Kidney (tissue), 14 donors: ENCODE measurements around the gene KIF3A. TPM values are rescaled to one million over a fixed set of nuclear protein-coding genes. Genes with fewer than 3 reads are reported as not detected.

Experiments used
- DNase-seq, 5 donors: peaks; one replicate each; pipeline ENCODE4 v3.0.0-alpha.2; 2013 to 2020
- FAIRE-seq: peaks from 2 replicates; lab custom pipeline; 2012; peaks lifted over from hg19 to GRCh38; lab: Jason Lieb, UNC
- H3K27ac ChIP-seq, 2 donors: one replicate each; pipeline ENCODE4 v1.7.0; 2013; ENCODE audit warnings: low read depth in 2 of 2, low read length in 2 of 2, inconsistent platforms in 1 of 2
- H3K27me3 ChIP-seq: one replicate; pipeline ENCODE4 v1.7.1; 2013; ENCODE audit warnings: low read length, inconsistent platforms; ENCODE audit not compliant: control insufficient read depth, insufficient read depth
- H3K36me3 ChIP-seq, 3 donors: one replicate each; pipeline versions ENCODE4 v1.7.0 to v1.7.1; 2013; ENCODE audit warnings: low read length in 3 of 3, control low read depth in 1 of 3, inconsistent platforms in 1 of 3; ENCODE audit not compliant: insufficient read depth in 3 of 3, control insufficient read depth in 2 of 3
- H3K4me1 ChIP-seq, 3 donors: one replicate each; pipeline versions ENCODE4 v1.7.0 to v1.7.1; 2013; ENCODE audit warnings: low read length in 3 of 3, inconsistent platforms in 1 of 3, low read depth in 1 of 3; ENCODE audit not compliant: control insufficient read depth in 2 of 3, insufficient read depth in 2 of 3
- H3K4me3 ChIP-seq, 3 donors: one replicate each; pipeline versions ENCODE4 v1.7.0 to v1.8.1; 2013; ENCODE audit warnings: low read length in 3 of 3, control low read depth in 1 of 3, inconsistent platforms in 1 of 3
- H3K9ac ChIP-seq, 3 donors: one replicate each; pipeline versions ENCODE4 v1.7.0 to v1.7.1; 2013; ENCODE audit warnings: low read length in 3 of 3, control low read depth in 1 of 3, inconsistent platforms in 1 of 3
- H3K9me3 ChIP-seq, 3 donors: one replicate each; pipeline versions ENCODE4 v1.7.0 to v1.7.1; 2013; ENCODE audit warnings: low read length in 3 of 3, control low read depth in 1 of 3, inconsistent platforms in 1 of 3; ENCODE audit not compliant: control insufficient read depth in 2 of 3, insufficient read depth in 1 of 3
- CTCF ChIP-seq: IDR thresholded peaks from 3 replicates; pipeline ENCODE4 v1.5.1; 2012; ENCODE audit warnings: mild to moderate bottlenecking, moderate library complexity, borderline replicate concordance; ENCODE audit not compliant: insufficient read depth; ENCODE audit errors: extremely low read depth
- intact Hi-C: fragments of 100-400 bp; cut with DNase I; formaldehyde crosslinking; loops from one replicate; pipeline ENCODE4 v1.11.1; 2022
- polyA plus RNA-seq: library from polyadenylated mRNA; stranded (reverse); fragments of 350-450 nt; fragmentation: Illumina TruSeq; extraction: RNeasy Lipid Tissue Mini Kit (QIAGEN cat#74804); gene quantifications from one replicate; pipeline ENCODE4 v1.2.3, GENCODE V29; 2014; ENCODE audit warnings: low read depth, low replicate concordance; ENCODE audit not compliant: insufficient read depth
- total RNA-seq: library from RNA; stranded (reverse); fragmentation: NEBNext Ultra II Directional; extraction: Animal tissue kit (Norgen Biotek cat#: 25700); gene quantifications from one replicate; pipeline ENCODE4 v1.2.1, GENCODE V29; 2021
- donor health status: control.
- donor health status: control.
- donor health status: control.
- donor health status: control.
- donor health status: control.
- donor health status: DM: yes; HTN: yes; CAD: no.
- donor health status: Normal renal cell carcinoma (clear cell type).

The KIF3A gene
- total and polyA plus RNA-seq, 2 donors from 2014 or later: 7.1 to 13.9 TPM

- no peak overlapping the region for H3K27ac ChIP-seq
Observed at GRCh38 chr5:132679717-132680380, 57.5 kb downstream of the KIF3A start.

GRCh38 chr5:132679166-132679565 is 58.2 kb downstream of the KIF3A start:
- TF ChIP-seq CTCF: no peak
- Histone ChIP-seq H3K4me3 (no peak overlapping the region), H3K9ac (no peak overlapping the region), H3K9me3 (no peaks in the 10 kb centered on the region), H3K27ac (no peak overlapping the region), H3K4me1 (no peaks in the 10 kb centered on the region), H3K27me3 (no peaks in the 10 kb centered on the region), H3K36me3 (no peaks in the 10 kb centered on the region)
- no peak for DNase-seq
- FAIRE-seq: no peak
- intact Hi-C loops: no loop called here

More at GRCh38 chr5:132679717-132680380, 57.5 kb downstream of the KIF3A start:
- no peak for FAIRE-seq
- Histone ChIP-seq H3K4me3 (no peak overlapping the region), H3K36me3 (no peaks in the 10 kb centered on the region), H3K9me3 (no peaks in the 10 kb centered on the region), H3K27me3 (no peaks in the 10 kb centered on the region), H3K9ac (no peak overlapping the region), H3K4me1 (no peaks in the 10 kb centered on the region)
- intact Hi-C loops: no loop called here
- DNase-seq: no peak
- no peak for TF ChIP-seq CTCF

- no peaks in the 10 kb centered on the region for H3K9me3 ChIP-seq
- no peak overlapping the region for H3K4me3 ChIP-seq
- no peak for FAIRE-seq
- TF ChIP-seq CTCF: no peak
- no peaks in the 10 kb centered on the region for H3K4me1 ChIP-seq
- H3K36me3 ChIP-seq: no peaks in the 10 kb centered on the region
- DNase-seq: no peak
- intact Hi-C loops: no loop called here
- H3K9ac ChIP-seq: no peak overlapping the region
- no peaks in the 10 kb centered on the region for H3K27me3 ChIP-seq
- no peak overlapping the region for H3K27ac ChIP-seq
Observed at GRCh38 chr5:132678735-132679134, 58.6 kb downstream of the KIF3A start.
